NCI-H226 (cell line): ENCODE data around the gene IL1RAPL1.

Experiments used
- DNase-seq: peaks from one replicate; pipeline ENCODE4 v3.0.0-alpha.2; 2015

IL1RAPL1 gene

DNA sequence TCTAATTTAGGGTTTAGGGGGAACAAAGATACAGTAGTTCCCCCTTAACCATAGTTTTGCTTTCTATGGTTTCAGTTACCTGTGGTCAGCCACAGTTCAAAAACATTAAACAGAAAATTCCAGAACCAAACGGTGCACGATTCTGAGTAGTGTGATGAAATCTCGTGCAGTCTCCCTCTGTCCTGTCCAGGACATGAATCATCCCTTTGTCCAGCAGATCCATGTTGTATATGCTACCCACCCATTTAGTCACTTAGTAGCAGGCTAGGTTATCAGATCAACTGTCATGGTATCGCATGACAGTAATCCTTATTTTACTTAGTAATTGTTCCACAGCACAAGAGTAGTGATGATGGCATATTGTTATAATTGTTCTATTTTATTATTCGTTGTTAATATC lies 556.1 kb downstream of the IL1RAPL1 start:
- peak; percentile 67 for DNase-seq

DNA sequence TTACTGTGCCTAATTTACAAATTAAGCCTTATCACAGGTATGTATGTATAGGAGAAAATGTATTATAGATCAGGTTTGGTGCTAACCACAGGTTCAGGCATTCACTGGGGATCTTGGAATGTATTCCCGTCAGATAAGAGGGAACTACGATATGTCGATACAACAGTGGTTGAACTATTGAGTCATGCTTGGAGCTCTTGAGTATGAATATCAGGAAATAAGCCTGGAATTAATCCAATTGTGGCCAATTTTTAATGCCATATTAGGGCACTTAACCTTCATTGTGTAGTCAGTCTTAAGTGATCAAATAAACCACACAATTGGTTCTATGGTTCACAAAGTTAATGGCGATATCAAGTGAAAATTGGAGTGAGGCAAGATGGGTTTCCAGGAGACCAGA lies 556.5 kb downstream of the IL1RAPL1 start:
- DNase-seq: peak; percentile 48

DNA sequence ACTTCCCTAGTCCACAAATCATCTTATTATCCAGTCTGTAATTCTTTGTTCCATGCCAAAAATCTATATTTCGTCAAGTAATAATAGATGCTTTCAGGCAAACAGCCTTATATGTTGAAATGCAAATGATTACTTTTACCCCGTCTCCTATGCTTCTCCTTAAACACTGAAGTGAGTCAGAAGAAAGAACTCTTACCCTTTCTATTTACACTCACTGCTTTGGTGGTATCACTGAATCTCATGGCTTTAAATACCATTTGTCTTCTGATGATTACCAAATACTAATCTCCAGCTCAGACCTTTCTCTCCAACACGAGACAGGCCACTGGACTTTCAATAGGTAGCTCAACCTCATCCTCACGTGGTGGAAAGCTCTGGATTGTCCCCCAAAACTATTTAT lies 558.1 kb downstream of the IL1RAPL1 start:
- DNase-seq: peak; percentile 1

DNA sequence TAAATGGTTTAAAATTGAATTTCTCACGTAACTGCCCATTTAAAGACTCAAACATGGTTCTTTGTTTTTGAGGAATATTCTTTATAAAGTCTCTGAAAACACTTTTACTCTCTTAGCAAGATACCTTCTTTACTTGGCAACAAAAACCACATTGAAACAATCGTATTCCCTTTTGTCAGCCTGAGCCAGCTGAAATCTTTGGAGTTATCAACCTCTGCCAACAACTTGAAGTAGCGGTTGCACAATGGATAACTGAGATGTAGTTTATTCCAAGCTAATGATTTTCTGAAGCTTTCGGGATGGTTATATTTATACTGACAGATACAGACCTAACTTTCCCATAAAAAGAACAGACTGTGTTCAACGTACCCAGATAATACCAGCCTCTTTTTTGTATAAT lies 561.3 kb downstream of the IL1RAPL1 start:
- no peak for DNase-seq

DNA sequence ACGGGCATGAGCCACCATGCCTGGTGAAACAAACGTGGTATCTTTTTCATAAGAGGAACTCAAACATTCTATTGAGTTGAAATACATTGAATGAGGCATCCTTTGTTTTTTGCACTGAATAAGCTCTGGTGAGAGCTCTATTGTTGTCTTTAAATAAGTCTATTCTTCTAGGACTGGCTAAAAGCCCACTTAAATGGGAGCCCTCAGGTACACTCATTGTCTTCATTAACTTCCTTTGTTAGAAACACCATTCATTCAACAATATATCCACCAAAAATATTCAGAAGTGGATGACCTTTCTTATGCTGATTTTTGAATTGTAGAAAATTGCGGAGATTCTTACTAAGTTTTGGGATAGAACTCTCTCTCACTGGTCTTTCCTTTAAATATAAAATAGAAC lies 568.0 kb downstream of the IL1RAPL1 start:
- no peak for DNase-seq

DNA sequence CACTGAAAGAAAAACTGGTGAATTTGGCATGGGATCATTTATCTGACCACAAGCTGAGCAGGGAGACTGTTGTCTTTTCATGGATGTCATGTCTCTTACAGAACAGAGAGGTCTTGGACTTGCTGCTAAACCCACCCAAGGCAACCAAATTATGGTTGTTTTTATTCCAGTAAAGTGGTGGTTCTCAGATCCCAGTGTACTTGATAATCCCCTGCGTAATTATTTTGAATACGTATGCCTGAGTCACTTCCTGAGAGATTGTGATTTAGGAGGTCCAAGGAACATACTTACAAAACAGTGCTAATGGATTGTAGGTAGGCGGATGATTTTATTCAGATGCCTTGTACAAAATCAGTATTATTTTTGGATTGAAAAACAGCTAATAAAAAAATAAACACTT lies 585.6 kb downstream of the IL1RAPL1 start:
- peak; percentile 48 for DNase-seq

DNA sequence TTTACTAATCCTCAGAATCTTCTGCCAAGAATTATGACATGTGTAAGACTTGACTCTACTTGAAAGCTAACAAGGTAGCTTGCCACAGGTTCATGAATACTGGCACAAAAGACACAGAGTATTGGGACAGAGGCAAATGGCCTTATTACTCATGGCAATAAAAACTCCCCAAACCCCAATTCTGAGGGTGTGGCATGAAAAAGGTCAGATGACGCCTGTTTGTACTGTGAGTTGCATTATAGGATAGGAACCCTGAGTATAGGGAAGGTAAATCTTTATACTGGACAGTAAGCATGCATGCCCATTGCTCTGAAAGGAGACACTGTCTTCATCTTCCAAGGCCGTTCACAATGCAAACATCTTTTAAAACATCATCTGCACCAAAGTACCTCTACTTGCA lies 600.0 kb downstream of the IL1RAPL1 start:
- no peak for DNase-seq

DNA sequence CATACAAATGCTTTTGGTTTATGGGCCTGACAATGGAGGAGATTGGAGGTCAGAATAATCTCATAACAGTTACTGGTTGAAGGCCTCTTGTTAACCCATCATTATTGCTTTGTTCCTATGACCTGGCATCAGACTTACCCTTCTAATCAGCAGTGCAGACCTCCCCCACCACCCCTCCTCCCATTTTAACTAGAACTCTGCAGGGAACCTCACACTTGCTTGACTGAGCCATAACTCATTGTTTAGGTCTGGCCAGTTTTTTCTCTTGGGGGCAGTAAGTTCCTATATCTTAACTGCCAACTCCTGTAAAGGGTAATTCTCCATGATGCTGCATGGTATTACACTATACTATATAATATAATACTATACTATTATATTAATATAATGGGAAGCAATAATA lies 609.3 kb downstream of the IL1RAPL1 start:
- DNase-seq: no peak

DNA sequence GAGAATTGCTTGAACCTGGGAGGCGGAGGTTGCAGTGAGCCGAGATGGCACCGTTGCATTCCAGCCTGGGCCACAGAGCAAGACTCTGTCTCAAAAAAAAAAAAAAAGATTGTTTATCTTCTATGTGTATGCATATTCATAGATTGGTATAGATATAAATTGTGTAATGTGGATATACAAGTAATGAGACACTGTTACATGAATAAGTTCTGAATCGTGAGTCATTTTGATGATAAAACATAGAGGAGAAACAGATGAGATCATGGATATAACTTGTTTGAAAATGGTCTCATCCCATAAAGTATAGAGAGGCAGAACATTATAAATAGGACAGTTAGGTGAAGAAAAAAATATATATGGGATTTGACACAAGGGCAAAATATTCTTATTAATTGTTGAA lies 628.0 kb downstream of the IL1RAPL1 start:
- peak; percentile 42 for DNase-seq

DNA sequence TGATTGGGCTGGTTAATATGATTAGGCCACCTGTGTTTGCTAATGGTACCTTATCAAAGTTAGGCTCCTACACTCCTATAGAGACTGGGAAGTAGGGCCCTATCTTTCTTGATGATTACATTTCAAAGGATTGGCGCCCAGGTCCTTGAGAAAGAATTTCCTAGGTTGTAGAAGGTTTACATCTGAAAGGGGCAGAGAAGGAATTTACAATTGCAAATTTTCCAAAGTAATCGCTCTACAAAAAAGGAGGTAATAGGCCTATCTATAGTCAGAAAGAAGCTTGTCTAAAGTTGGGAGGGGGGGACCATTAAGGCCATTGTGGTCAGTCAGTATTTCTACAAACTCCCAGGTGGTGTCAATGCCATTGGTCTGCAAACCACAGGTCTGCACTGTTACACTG lies 638.4 kb downstream of the IL1RAPL1 start:
- no peak for DNase-seq

DNA sequence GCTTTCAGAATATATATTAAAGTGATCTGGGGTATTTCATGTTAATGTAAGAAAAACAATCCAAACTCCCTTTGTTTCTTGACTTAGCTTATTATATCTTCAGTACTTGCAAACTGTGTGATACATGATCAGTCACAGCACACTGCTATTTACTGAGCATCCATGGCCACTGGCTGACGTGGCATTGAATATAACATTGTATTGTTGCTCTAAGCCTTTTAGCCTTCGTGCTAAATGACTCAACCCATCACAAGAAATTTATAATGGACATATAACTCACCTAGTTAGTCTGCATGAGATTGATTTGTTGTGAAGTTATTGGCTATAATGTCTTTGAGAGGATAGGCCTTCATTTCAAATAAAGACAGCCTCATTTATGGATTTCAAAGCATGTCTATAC lies 642.6 kb downstream of the IL1RAPL1 start:
- no peak for DNase-seq

DNA sequence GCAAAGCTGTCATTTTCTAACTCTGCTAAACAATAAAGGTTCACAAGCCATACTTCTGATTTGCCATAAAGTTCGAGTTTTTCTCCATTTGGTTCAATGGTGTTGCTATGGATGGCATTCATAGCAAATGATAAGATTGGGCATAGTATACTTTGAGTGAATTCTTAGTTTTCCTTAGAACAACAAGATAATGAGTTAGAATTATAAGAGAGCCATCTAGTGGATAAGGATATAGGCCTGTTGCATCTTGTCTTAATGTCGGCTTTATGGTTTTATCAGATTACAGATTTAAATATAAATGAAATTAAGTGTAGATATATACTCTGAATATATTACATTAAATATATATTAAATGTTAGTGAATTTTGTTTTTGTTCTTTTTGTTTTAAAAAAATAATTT lies 644.6 kb downstream of the IL1RAPL1 start:
- no peak for DNase-seq

DNA sequence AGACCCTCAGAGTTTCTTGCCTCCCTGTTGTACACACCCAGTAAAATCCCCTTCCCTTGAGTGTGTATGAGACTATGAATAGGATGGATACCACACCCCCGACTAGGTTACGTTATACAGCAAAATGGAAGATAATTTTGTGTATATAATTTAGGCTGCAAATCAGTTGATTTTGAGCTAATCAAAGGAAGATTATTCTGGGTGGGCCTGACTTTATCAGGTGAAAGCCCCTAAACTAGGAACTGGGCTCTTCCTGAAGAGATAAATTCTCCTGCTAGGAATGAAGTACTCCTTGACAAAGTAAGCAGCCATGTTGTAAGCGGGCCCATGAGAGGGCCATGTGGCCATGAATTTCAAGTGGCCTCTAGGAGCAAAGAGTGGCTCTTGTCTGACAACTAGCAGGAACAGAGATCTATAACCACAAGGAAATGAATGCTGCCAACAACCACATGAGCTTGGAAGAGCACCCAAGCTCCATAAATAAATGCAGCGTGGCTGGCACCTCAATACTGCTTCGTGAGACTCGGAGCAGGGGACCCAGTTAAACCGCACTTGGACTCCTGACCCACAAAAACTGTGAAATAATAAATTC lies 646.4 kb downstream of the IL1RAPL1 start:
- no peak for DNase-seq

DNA sequence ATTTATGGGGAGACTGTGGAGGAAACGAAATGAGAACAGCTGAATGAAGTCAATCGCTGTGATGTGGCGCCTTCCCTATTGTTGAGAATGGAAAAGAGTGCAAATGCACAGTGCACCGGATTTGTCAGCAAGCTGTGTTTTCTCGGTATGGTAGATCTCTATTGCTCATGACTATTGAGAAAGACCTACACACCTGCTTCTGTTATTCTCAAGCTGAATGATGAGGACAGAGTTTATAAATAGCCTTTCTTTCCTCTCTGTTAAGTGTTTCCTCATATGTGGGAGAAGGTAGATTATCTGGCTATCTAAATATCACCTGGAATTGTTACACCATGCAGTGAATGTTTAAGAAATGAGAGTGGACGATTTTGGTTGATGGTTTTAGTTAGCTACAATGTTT lies 650.7 kb downstream of the IL1RAPL1 start:
- DNase-seq: no peak

DNA sequence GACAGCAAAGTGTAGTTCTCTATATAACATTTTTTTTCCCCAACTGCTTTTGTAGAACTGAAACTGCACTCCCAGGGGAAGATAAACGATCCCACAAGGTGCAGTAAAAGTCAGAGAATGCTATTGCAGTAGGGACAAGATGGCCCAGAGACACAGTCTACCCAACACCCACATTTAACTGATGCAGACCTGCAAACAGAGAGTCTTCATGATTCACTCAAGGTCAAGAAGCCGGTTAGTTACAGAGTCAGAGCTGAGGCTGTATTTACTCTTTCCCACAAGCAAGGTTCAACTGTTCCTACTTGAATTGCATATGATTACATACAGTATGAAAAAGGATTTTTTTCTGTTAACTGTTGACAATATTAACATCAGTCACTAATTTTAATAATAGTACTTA lies 654.6 kb downstream of the IL1RAPL1 start:
- no peak for DNase-seq

DNA sequence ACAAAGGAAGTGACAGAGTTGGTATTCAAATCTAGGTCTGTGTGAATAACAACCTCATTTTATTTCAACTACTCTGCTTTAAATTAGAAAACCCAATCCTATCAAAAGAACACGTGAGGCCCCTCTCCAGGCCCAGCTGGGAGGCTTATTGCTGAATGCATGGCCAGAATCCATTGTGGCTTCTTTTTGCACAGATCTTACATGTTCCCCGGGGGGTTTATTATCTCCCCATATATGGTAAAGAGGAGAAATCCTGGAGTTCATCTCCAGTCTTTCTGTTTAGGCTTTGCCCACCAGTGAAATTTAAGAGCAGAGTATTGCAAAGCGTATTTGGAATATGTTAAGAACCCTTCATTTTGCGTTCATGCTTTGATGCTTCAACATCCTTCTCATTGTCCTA lies 655.6 kb downstream of the IL1RAPL1 start:
- no peak for DNase-seq

DNA sequence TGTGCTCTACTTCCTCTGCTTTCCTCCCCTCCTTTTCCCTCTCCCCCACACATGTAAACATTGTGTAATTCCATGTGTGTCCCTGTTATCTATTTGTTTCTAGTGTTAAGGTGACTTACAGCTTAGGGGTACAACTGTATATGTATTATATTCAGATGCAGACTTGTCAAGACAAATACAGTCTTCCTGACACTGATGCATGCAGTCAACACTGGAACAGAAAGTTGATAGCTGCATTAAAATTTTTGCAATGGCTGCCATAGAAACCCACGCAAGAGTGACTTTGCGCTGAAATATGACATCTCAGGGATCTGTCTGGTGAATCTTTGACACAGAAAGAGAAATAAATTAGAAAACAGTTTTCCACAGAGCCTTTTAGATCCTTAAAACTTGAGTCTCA lies 656.7 kb downstream of the IL1RAPL1 start:
- DNase-seq: no peak

DNA sequence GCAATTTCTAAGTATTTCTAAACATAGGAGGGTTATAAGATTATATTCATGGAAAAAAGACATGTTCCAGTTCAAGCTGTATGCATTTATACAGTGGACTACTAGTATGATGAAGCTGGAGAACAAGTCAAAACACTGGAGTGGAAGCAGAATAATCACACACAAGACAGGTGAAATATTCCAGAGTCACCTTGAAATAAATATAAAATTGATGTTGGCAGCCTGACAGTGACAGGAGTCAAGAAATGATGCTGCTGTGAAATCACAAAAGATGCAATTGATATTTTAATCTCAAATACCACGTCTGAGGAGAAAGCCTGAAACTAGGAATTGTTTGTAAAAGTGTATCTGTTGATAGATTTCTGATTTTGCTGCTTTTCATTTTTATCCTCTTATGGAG lies 667.3 kb downstream of the IL1RAPL1 start:
- no peak for DNase-seq

DNA sequence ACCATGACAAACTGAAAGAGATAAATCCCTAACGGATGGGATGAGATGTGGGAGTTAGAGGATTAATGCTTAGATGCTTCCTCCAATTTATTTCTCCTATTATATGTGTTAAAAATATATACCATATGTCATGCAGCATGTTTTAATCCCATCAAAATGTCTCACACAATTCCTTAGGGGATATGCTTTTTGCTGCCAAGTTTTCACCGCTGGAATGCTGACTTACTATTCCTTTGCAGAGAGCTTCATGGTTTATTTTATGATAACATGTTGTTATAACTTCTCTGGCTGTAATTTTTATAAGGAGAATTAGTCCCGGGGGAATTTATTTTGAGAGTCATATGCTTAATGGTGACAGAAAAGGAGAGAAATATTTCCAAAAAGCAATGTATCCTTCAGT lies 670.3 kb downstream of the IL1RAPL1 start:
- DNase-seq: peak; percentile 25

DNA sequence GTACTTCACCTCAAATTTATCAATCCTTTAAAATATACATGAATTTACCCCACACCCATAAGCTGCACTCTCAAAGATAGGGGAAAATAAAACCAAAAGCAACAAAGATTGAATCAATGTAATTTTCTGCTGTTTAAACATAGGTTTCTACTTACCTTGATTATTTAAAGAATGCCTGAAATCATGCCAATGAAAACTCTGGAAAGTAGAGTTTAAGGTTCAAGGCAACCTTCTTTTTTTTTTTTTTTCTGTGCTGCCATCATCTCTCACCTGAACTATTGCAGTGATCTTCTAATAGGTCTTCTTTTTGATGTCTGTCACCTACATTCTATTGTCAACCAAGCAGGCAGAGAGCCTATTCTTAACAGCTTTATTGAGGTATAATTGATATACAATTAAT lies 682.1 kb downstream of the IL1RAPL1 start:
- DNase-seq: no peak

DNA sequence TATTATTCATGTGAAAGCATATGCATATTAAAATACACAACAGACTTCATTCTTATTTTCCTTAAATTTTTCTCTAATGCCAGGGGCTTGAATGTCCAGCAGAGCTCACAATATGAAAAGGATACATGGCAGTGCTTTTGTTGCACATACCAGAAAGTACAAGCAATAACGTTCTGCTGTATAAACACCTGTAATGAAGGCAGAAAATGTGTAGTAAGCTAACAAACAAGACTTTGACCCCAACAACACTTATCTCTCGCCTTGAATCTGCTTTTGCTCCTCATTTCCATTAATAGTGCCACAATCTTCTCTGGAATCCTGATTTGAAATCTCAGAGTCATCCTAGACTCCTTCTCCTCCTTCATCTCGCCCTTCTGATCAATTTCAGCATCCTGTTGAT lies 687.3 kb downstream of the IL1RAPL1 start:
- no peak for DNase-seq

DNA sequence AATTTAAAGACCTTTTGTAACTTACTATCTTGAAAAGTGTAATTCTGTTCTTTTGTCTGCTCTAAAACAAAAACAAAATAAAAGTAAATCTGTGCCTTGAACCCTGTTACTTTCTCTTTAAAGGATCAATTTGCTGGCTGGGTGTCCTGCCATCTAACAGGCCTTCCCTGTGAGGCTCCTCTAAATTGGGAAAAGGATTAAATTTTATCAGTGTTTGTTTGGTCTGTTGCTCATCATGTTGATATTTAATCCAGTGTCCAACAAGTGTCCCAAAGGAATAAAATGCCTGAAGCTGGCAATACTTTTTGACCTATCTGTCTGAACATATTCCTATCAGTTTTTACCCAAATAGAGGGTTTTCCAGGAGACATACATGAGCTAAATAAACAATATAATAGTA lies 688.7 kb downstream of the IL1RAPL1 start:
- DNase-seq: no peak

DNA sequence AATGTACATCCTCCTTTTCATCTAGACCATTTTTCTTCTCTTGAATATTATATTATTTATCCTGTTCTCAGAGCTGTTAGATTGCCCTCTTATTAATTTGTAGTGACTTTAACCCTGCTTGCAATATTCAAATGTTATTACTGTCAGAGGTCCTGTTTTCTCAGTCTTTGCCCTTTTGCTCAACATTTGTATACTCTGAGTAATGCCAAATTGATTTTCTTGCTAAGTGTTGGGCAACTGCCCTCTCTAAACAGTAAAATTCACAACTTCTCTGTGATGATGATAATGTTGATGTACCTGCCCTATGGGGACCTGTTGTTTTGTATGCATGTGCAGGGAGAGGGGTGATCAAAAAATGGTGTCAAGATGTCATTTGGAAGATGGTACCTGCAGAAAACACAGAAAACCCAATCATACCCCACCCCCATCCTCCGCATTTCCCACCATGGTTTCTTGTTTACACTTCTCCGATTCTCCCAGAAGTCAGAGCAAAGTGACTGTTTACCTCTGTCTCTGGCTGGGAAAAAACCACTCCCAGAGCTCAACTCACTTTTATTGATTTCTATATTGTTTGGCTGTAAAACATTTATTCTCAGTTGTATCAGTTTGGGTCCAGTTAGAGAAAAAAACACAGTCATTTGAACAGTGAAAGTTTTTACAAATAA lies 694.0 kb downstream of the IL1RAPL1 start:
- DNase-seq: no peak

DNA sequence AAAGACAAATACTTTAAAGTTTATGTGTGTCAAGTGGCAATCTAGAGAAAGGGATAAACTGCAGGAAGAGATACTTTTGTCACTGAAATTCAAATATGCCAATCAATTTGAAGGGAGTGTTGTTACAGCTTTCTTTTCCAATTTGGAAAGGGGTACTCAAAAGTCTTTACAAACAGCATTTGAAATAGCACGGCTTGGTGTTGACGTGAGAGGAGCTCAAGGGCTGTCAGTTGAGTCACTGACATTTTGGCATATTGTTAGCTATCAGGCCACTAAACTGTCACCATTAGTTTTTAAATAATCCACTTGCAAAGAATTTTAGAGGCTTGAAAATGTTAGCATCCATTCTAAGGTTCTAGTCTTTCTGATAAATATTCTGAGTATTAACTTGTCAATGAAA lies 698.4 kb downstream of the IL1RAPL1 start:
- DNase-seq: no peak

DNA sequence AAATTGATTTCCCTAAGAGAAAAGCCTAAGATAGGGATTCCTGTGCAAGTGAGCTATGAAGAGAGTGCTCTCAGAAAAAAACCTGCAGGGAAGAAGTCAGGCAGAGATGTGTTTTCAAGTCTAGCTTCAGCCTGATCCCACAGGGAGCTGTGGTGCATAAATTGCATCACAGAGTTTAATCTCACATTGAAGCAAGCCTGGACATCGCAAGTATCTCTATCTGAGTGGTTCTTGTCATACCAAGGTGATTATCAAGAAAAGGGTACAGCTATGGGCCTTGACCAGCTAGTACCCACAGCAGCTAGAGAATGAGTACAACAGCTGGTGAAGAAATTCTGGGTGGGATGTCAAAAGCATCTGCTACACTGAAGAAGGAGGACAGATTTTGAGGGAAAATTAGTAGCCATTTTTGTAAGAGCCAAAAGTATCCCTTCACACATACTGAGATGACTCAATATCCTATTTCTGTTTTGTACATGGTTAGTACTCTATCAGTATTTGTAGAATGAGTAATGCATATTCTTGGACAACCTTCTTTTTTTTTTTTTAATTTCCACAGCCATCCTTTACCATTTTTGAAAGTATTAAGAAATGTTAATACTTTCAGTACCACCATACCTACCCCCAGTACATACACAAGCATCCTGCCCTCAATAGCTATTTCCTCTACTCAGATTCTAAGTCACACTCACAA lies 708.9 kb downstream of the IL1RAPL1 start:
- DNase-seq: no peak
